Measurements from ENCODE around the gene BUD23. TPM values are rescaled to one million over a fixed set of nuclear protein-coding genes. Genes with fewer than 3 reads are reported as not detected.

The BUD23 gene
- total RNA-seq, 1 experiment from 2014 or later = 78.1 TPM

- no peaks in the 10 kb centered on the region for H3K79me1 ChIP-seq (ENCODE audit: insufficient read depth, low read depth, low read length, poor library complexity, severe bottlenecking)
- no peak overlapping the region for H4K5ac ChIP-seq (ENCODE audit: insufficient read length, low read depth, low read length)
- H2BK120ac ChIP-seq (ENCODE audit: low read depth, low read length, poor library complexity, severe bottlenecking) = no peak overlapping the region
- no peak overlapping the region for H3K27ac ChIP-seq (ENCODE audit: insufficient read length, low read depth, low read length)
- H3K27me3 Mint-ChIP-seq (ENCODE audit: low read depth) = peaks cover 13% of the 10 kb centered on the region
- no peak overlapping the region for H2BK20ac ChIP-seq (ENCODE audit: low read depth, low read length, poor library complexity, severe bottlenecking)
- peaks cover 0 to 2% of the 10 kb centered on the region in 2 experiments; a peak in 1 of 5 replicates for H3K9me3 Mint-ChIP-seq
- H3K36me3 Mint-ChIP-seq (ENCODE audit: insufficient read depth in 1 of 3, low read depth in 3 of 3) = peaks cover 6 to 23% (median 20%) of the 10 kb centered on the region in 3 experiments
- peak overlapping the region; percentile 76 for H3K9ac ChIP-seq (ENCODE audit: extremely low read depth, insufficient read length, low read length)
- peaks cover 27 to 42% of the 10 kb centered on the region in 2 experiments for H3K4me1 Mint-ChIP-seq
- no peak overlapping the region for H2BK15ac ChIP-seq (ENCODE audit: low read depth, low read length)
- H2AK5ac ChIP-seq (ENCODE audit: insufficient read length, low read length) = no peak overlapping the region
- H3K4me3 Mint-ChIP-seq = peak overlapping the region; percentile 93 to 96
- H3K14ac ChIP-seq (ENCODE audit: insufficient read depth, low read length) = peak overlapping the region; percentile 94
- peaks cover 10% of the 10 kb centered on the region for H3K23me2 ChIP-seq (ENCODE audit: insufficient read length, low read depth, low read length, poor library complexity, severe bottlenecking)
- no peak overlapping the region for H3K23ac ChIP-seq (ENCODE audit: insufficient read length, low read depth, low read length)
- no peak overlapping the region for H3K56ac ChIP-seq (ENCODE audit: insufficient read length, low read depth, low read length)
- H4K8ac ChIP-seq (replicated peaks; ENCODE audit: insufficient read length, low read depth, low read length) = no peak overlapping the region
- peak overlapping the region; percentile 54 for H3K4me2 ChIP-seq (ENCODE audit: insufficient read depth, insufficient read length, low read length)
- peak overlapping the region; percentile 76 for H3K18ac ChIP-seq (ENCODE audit: insufficient read length, low read depth, low read length)
- H4K20me1 ChIP-seq (ENCODE audit: control insufficient read depth, insufficient read depth, insufficient read length) = no peaks in the 10 kb centered on the region
- no peaks in the 10 kb centered on the region; the same call in 1 of the 2 replicates for H3K27me3 ChIP-seq (ENCODE audit: insufficient read depth, low read length)
- TF ChIP-seq, protein P1, sequence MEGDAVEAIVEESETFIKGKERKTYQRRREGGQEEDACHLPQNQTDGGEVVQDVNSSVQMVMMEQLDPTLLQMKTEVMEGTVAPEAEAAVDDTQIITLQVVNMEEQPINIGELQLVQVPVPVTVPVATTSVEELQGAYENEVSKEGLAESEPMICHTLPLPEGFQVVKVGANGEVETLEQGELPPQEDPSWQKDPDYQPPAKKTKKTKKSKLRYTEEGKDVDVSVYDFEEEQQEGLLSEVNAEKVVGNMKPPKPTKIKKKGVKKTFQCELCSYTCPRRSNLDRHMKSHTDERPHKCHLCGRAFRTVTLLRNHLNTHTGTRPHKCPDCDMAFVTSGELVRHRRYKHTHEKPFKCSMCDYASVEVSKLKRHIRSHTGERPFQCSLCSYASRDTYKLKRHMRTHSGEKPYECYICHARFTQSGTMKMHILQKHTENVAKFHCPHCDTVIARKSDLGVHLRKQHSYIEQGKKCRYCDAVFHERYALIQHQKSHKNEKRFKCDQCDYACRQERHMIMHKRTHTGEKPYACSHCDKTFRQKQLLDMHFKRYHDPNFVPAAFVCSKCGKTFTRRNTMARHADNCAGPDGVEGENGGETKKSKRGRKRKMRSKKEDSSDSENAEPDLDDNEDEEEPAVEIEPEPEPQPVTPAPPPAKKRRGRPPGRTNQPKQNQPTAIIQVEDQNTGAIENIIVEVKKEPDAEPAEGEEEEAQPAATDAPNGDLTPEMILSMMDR (conservative IDR thresholded peaks at IDR 0.05) = no peak
- no peak overlapping the region for H4K91ac ChIP-seq (ENCODE audit: insufficient read length, low read depth, low read length)
- H3K4ac ChIP-seq (ENCODE audit: low read depth, low read length) = no peak overlapping the region; the same call in 1 of the 2 replicates
- H2BK5ac ChIP-seq (ENCODE audit: insufficient read length, low read length) = no peak overlapping the region
- DNase-seq = peak; percentile 76
- H2BK12ac ChIP-seq (ENCODE audit: insufficient read length, low read depth, low read length) = peak overlapping the region; percentile 16
- H3K27ac Mint-ChIP-seq = peak overlapping the region; percentile 92 to 99 (median 99); a peak in 6 of 7 replicates
- no peak overlapping the region for H2AFZ ChIP-seq (ENCODE audit: low read length)
- WGBS (ENCODE audit: extremely low coverage, insufficient read length, low lambda C conversion rate) = no CpG with 5 or more reads among the region's 24 CpGs
- no peak overlapping the region for H3T11ph ChIP-seq (ENCODE audit: low read length)
- no peaks in the 10 kb centered on the region for H3K9me3 ChIP-seq (ENCODE audit: control insufficient read depth, low read depth, low read length)
- H3K79me2 ChIP-seq (ENCODE audit: insufficient read depth, low read length) = no peaks in the 10 kb centered on the region
- H3K4me1 ChIP-seq (ENCODE audit: insufficient read depth, low read length) = peaks cover 6% of the 10 kb centered on the region; the same call in 1 of the 2 replicates
Observed at GRCh38 chr7:73738220-73738611, 54.8 kb downstream of the BUD23 start.
